IMR-90 (cell line): ENCODE measurements around the gene ZSWIM9. TPM values are rescaled to one million over a fixed set of nuclear protein-coding genes. Genes with fewer than 3 reads are reported as not detected.
A peak's percentile ranks its signal among the peaks of the same experiment; 100 is the strongest.

Experiments used
- ATAC-seq: fragments of 200-7000 bp; cut with Tn5 transposase; 2 replicates; pipeline ENCODE4 v1.9.1; 2020; ENCODE audit warnings: low read depth, mild to moderate bottlenecking, moderate library complexity
- BruUV-seq: library from RNA; stranded (reverse); fragments of 400-500 nt; replicated peaks from 2 replicates; lab custom pipeline; 2021; lab: Mats Ljungman, UMichigan
- CTCF ChIA-PET: fragments of 300-600 bp; formaldehyde crosslinking; extraction: SDS; loops from one replicate; lab custom pipeline; 2021; ENCODE audit warnings: antibody characterized with exemption; lab: Yijun Ruan, JAX
- POLR2A ChIA-PET: fragments of 300-600 bp; sonication (Branson Sonifier 250); formaldehyde crosslinking; loops from one replicate; lab custom pipeline; 2022; ENCODE audit warnings: antibody characterized with exemption; ENCODE audit not compliant: unreplicated experiment; lab: Charles Lee
- DNase-seq: peaks from one replicate; pipeline ENCODE4 v3.0.0; 2013
- H2AFZ ChIP-seq: replicated peaks from 2 replicates; pipeline ENCODE3; 2013; ENCODE audit warnings: low read length, mild to moderate bottlenecking; ENCODE audit not compliant: poor library complexity
- H2AK5ac ChIP-seq: 2 replicates; pipeline ENCODE4 v1.6.1; 2013; ENCODE audit warnings: low read depth, low read length, inconsistent platforms
- H2AK9ac ChIP-seq: replicated peaks from 2 replicates; pipeline ENCODE3; 2013; ENCODE audit warnings: mild to moderate bottlenecking, low read depth, low read length, moderate library complexity; ENCODE audit not compliant: poor library complexity
- H2BK120ac ChIP-seq: 2 replicates; pipeline ENCODE4 v1.6.1; 2013; ENCODE audit warnings: low read depth, low read length, inconsistent platforms
- H2BK15ac ChIP-seq: 3 replicates; pipeline ENCODE4 v1.6.1; 2013; ENCODE audit warnings: low read depth, low read length, inconsistent platforms
- H2BK20ac ChIP-seq: 2 replicates; pipeline ENCODE4 v1.6.1; 2013; ENCODE audit warnings: low read depth, mild to moderate bottlenecking, inconsistent platforms, low read length, moderate library complexity
- H2BK5ac ChIP-seq: 2 replicates; pipeline ENCODE4 v1.6.1; 2013; ENCODE audit warnings: mild to moderate bottlenecking, low read depth, low read length, inconsistent platforms; ENCODE audit not compliant: poor library complexity, severe bottlenecking
- H3K14ac ChIP-seq: replicated peaks from 2 replicates; pipeline ENCODE4 v1.6.1; 2013; ENCODE audit warnings: low read depth, low read length, inconsistent platforms
- H3K18ac ChIP-seq: 2 replicates; pipeline ENCODE4 v1.6.1; 2013; ENCODE audit warnings: low read depth, low read length, control low read depth
- H3K23ac ChIP-seq: 2 replicates; pipeline ENCODE4 v1.6.1; 2013; ENCODE audit warnings: low read depth, low read length, inconsistent platforms
- H3K27ac ChIP-seq: 2 replicates; pipeline ENCODE4 v1.5.1; 2013; ENCODE audit warnings: mild to moderate bottlenecking, control low read depth, low read length; ENCODE audit not compliant: insufficient read depth
- H3K27me3 ChIP-seq: 2 replicates; pipeline ENCODE4 v1.6.1; 2013; ENCODE audit warnings: low read length; ENCODE audit not compliant: control insufficient read depth, insufficient read depth
- H3K36me3 ChIP-seq: 2 replicates; pipeline ENCODE4 v1.6.1; 2013; ENCODE audit warnings: low read length, mixed read lengths; ENCODE audit not compliant: control insufficient read depth, insufficient read depth
- H3K4ac ChIP-seq: 2 replicates; pipeline ENCODE4 v1.6.1; 2013; ENCODE audit warnings: low read depth, low read length, inconsistent platforms
- H3K4me1 ChIP-seq: 2 replicates; pipeline ENCODE4 v1.6.1; 2013; ENCODE audit warnings: low read length, mixed read lengths; ENCODE audit not compliant: control insufficient read depth, insufficient read depth
- H3K4me2 ChIP-seq: 2 replicates; pipeline ENCODE4 v1.6.1; 2013; ENCODE audit warnings: low read depth, mild to moderate bottlenecking, control low read depth, low read length, moderate library complexity
- H3K4me3 ChIP-seq: 2 replicates; pipeline ENCODE4 v1.5.1; 2013; ENCODE audit warnings: low read depth, mild to moderate bottlenecking, control low read depth, low read length, moderate library complexity; ENCODE audit not compliant: insufficient read depth
- H3K56ac ChIP-seq: 2 replicates; pipeline ENCODE4 v1.6.1; 2013; ENCODE audit warnings: low read length, inconsistent platforms; ENCODE audit not compliant: insufficient read depth; ENCODE audit errors: extremely low read depth
- H3K79me1 ChIP-seq, 2 experiments: 2 replicates each; pipeline ENCODE4 v1.6.1; 2013; ENCODE audit warnings: low read length in 2 of 2, inconsistent platforms in 1 of 2, low read depth in 1 of 2
- H3K9ac ChIP-seq: 2 replicates; pipeline ENCODE4 v1.6.1; 2013; ENCODE audit warnings: low read depth, low read length, control low read depth
- H3K9me1 ChIP-seq: 2 replicates; pipeline ENCODE4 v1.6.1; 2013; ENCODE audit warnings: low read length, inconsistent platforms; ENCODE audit not compliant: insufficient read depth
- H3K9me3 ChIP-seq: 2 replicates; pipeline ENCODE4 v1.6.1; 2013; ENCODE audit warnings: low read length; ENCODE audit not compliant: control insufficient read depth, insufficient read depth
- H4K20me1 ChIP-seq: 2 replicates; pipeline ENCODE4 v1.6.1; 2013; ENCODE audit warnings: low read length, inconsistent platforms; ENCODE audit not compliant: insufficient read depth
- H4K5ac ChIP-seq: 2 replicates; pipeline ENCODE4 v1.6.1; 2013; ENCODE audit warnings: mild to moderate bottlenecking, low read depth, low read length, control low read depth
- H4K8ac ChIP-seq, 2 experiments: 2 replicates each; pipeline ENCODE4 v1.6.1; 2013; ENCODE audit warnings: low read depth in 2 of 2, low read length in 2 of 2, control low read depth in 1 of 2, inconsistent platforms in 1 of 2
- H4K91ac ChIP-seq: 2 replicates; pipeline ENCODE4 v1.6.1; 2013; ENCODE audit warnings: low read depth, low read length, inconsistent platforms; ENCODE audit not compliant: insufficient read depth
- SMC3 ChIP-seq: fragments of 150-350 bp; IDR thresholded peaks from 2 replicates; pipeline ENCODE4 v1.6.1; 2016; ENCODE audit warnings: low read depth, mild to moderate bottlenecking, antibody characterized with exemption, low read length, moderate library complexity
- WGBS, 2 experiments: methylation state at CpG; one replicate each; pipeline versions ENCODE4 v1.1.5 to v1.1.7; 2013; ENCODE audit warnings: missing lambda C conversion rate in 2 of 2; ENCODE audit not compliant: insufficient read length in 1 of 2; ENCODE audit errors: extremely low coverage in 2 of 2; 5-methylcytosine and 5-hydroxymethylcytosine counted together
- dilution Hi-C: fragments of 300-500 bp; cut with HindIII; formaldehyde crosslinking; loops from one replicate; pipeline ENCODE4 v1.14.3; 2018; ENCODE audit warnings: low sequenced_read_pairs; ENCODE audit not compliant: unreplicated experiment
- in situ Hi-C: fragments of 300-500 bp; cut with MboI; formaldehyde crosslinking; loops from 3 replicates; pipeline ENCODE4 v1.14.3; 2019; ENCODE audit warnings: low sequenced_read_pairs, inconsistent platforms, mixed read lengths
- intact Hi-C: fragments of 100-400 bp; cut with micrococcal nuclease; formaldehyde crosslinking; loops from 2 replicates; pipeline ENCODE4 v1.10.0; 2022
- polyA plus RNA-seq, 3 experiments: library from polyadenylated mRNA; depleted of rRNA; stranded (reverse); fragments of >200 nt; gene quantifications; 2 replicates each; pipeline ENCODE4 v1.2.3, GENCODE V29; 2012; ENCODE audit warnings: low replicate concordance in 1 of 3
- total RNA-seq: library from RNA; depleted of rRNA; stranded (reverse); fragments of >200 nt; gene quantifications from 2 replicates; pipeline ENCODE4 v1.2.3, GENCODE V29; 2012
- TF ChIP-seq, protein P1 (sequence below): fragments of 150-350 bp; IDR thresholded peaks from 2 replicates; pipeline ENCODE4 v1.6.1; 2017; ENCODE audit warnings: mild to moderate bottlenecking, antibody characterized with exemption, low read length, low read depth

Gene ZSWIM9
- total and polyA plus RNA-seq, 2 of the 4 experiments (the other 2 are of a cell fraction): 0.54 to 2.2 TPM

GRCh38 chr19:48186541-48186991, 16.1 kb downstream of the ZSWIM9 start:
- H3K27ac ChIP-seq: no peak overlapping the region
- no peaks in the 10 kb centered on the region; the same call in none of the 2 replicates for H4K20me1 ChIP-seq
- dilution Hi-C loops: no loop called here
- ChIA-PET CTCF (no interaction called here), POLR2A (no interaction called here)
- no peak for TF ChIP-seq SMC3
- TF ChIP-seq, protein P1, sequence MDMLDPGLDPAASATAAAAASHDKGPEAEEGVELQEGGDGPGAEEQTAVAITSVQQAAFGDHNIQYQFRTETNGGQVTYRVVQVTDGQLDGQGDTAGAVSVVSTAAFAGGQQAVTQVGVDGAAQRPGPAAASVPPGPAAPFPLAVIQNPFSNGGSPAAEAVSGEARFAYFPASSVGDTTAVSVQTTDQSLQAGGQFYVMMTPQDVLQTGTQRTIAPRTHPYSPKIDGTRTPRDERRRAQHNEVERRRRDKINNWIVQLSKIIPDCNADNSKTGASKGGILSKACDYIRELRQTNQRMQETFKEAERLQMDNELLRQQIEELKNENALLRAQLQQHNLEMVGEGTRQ: no peak
- no peaks in the 10 kb centered on the region for H3K27me3 ChIP-seq
- H3K9ac ChIP-seq: no peak overlapping the region
- no peak overlapping the region for H3K18ac ChIP-seq
- peaks cover 0 to 6% of the 10 kb centered on the region in 2 experiments; a peak in 2 of 4 replicates for H3K79me1 ChIP-seq
- no peak for ATAC-seq
- no peak overlapping the region for H4K5ac ChIP-seq
- no peak overlapping the region for H3K4me3 ChIP-seq
- no peak overlapping the region for H3K56ac ChIP-seq
- no peak overlapping the region for H3K4me2 ChIP-seq
- DNase-seq: no peak
- peaks cover 14% of the 10 kb centered on the region for H3K36me3 ChIP-seq
- no peak overlapping the region for H2BK120ac ChIP-seq
- BruUV-seq: no TSS peak
- H4K91ac ChIP-seq: no peak overlapping the region
- peak overlapping the region; percentile 23 for H2AK9ac ChIP-seq
- no peak overlapping the region for H2AK5ac ChIP-seq
- H3K14ac ChIP-seq: no peak overlapping the region
- no peak overlapping the region for H2BK20ac ChIP-seq
- 0 out of 2 replicates have a peak, but pooled peaks cover 5% of the 10 kb centered on the region for H3K9me1 ChIP-seq
- in situ Hi-C loops: no loop called here
- no peak overlapping the region for H2AFZ ChIP-seq
- peaks cover 2% of the 10 kb centered on the region for H3K9me3 ChIP-seq
- H4K8ac ChIP-seq: no peak overlapping the region
- intact Hi-C loops: no loop called here
- WGBS, 2 experiments: 94% methylated on average over 3 of the region's 8 CpGs; no CpG with 5 or more reads in 1 of the 2 experiments
- no peak overlapping the region for H2BK5ac ChIP-seq
- H2BK15ac ChIP-seq: no peak overlapping the region
- H3K4ac ChIP-seq: no peak overlapping the region
- H3K23ac ChIP-seq: no peak overlapping the region
- no peaks in the 10 kb centered on the region for H3K4me1 ChIP-seq
